HepG2 (cell line): ENCODE measurements around the gene MBD2. TPM values are rescaled to one million over a fixed set of nuclear protein-coding genes. Genes with fewer than 3 reads are reported as not detected.

Experiments
- DMAP1 ChIP-seq: IDR thresholded peaks from 2 replicates; pipeline ENCODE4 v1.6.1; 2016
- EHMT2 ChIP-seq: fragments of 200-600 bp; sonication (generic); IDR thresholded peaks from 2 replicates; pipeline ENCODE4 v1.7.0; 2017; ENCODE audit warnings: antibody characterized with exemption, low read depth, low read length, borderline replicate concordance
- ETV6 ChIP-seq: sonication (generic); formaldehyde crosslinking; conservative IDR thresholded peaks from 2 replicates; pipeline ENCODE4 v1.4.0; 2020; ENCODE audit warnings: missing genetic modification reagents
- JUND ChIP-seq: sonication (generic); formaldehyde crosslinking; IDR thresholded peaks from 2 replicates; pipeline ENCODE4 v1.8.0; 2022; ENCODE audit warnings: mild to moderate bottlenecking, missing genetic modification reagents
- MAF1 ChIP-seq: sonication (generic); formaldehyde crosslinking; IDR thresholded peaks from 2 replicates; pipeline ENCODE4 v1.5.0; 2020; ENCODE audit warnings: missing genetic modification reagents, borderline replicate concordance
- MEIS1 ChIP-seq: sonication (generic); formaldehyde crosslinking; IDR thresholded peaks from 2 replicates; pipeline ENCODE4 v1.9.0; 2021; ENCODE audit warnings: mild to moderate bottlenecking, missing genetic modification reagents, moderate library complexity, borderline replicate concordance
- MXI1 ChIP-seq: IDR thresholded peaks from 3 replicates; pipeline ENCODE4 v1.6.1; 2012; ENCODE audit warnings: low read depth, low read length, inconsistent platforms, borderline replicate concordance
- PRDM4 ChIP-seq: sonication (generic); formaldehyde crosslinking; IDR thresholded peaks from 2 replicates; pipeline ENCODE4 v1.9.0; 2021; ENCODE audit warnings: missing genetic modification reagents, borderline replicate concordance
- RBFOX2 ChIP-seq: fragments of 200-400 bp; formaldehyde crosslinking; IDR thresholded peaks from 2 replicates; pipeline ENCODE4 v1.6.1; 2017; ENCODE audit warnings: low read depth, mild to moderate bottlenecking, low read length
- TBX3 ChIP-seq: fragments of 450-650 bp; IDR thresholded peaks from 2 replicates; pipeline ENCODE4 v1.6.1; 2017; ENCODE audit warnings: antibody characterized with exemption, mild to moderate bottlenecking, inconsistent platforms, borderline replicate concordance
- ZBTB2 ChIP-seq: sonication (generic); formaldehyde crosslinking; IDR thresholded peaks from 2 replicates; pipeline ENCODE4 v1.8.0; 2022; ENCODE audit warnings: low read depth, missing genetic modification reagents
- ZBTB7B ChIP-seq: sonication (generic); formaldehyde crosslinking; IDR thresholded peaks from 2 replicates; pipeline ENCODE4 v1.4.0; 2020; ENCODE audit warnings: missing genetic modification reagents
- ZFP82 ChIP-seq: sonication (generic); formaldehyde crosslinking; IDR thresholded peaks from 2 replicates; pipeline ENCODE4 v1.5.1; 2020; ENCODE audit warnings: mild to moderate bottlenecking, missing genetic modification reagents, borderline replicate concordance
- ZNF280B ChIP-seq: sonication (generic); formaldehyde crosslinking; IDR thresholded peaks from 2 replicates; pipeline ENCODE4 v1.5.0; 2020; ENCODE audit warnings: missing genetic modification reagents, mild to moderate bottlenecking, borderline replicate concordance
- ZNF331 ChIP-seq: sonication (generic); formaldehyde crosslinking; IDR thresholded peaks from 2 replicates; pipeline ENCODE4 v1.4.0; 2020; ENCODE audit warnings: missing genetic modification reagents
- ZNF546 ChIP-seq: sonication (generic); formaldehyde crosslinking; conservative IDR thresholded peaks from 2 replicates; pipeline ENCODE4 v1.8.1; 2023; ENCODE audit warnings: mild to moderate bottlenecking, missing genetic modification reagents
- polyA plus RNA-seq, 8 experiments: library from polyadenylated mRNA; depleted of rRNA in 3 of 8; stranded (reverse) in 7 of 8; unstranded in 1 of 8; fragments of >200 nt; fragmentation: Illumina TruSeq in 4 of 8; extraction: Trizol in 4 of 8; gene quantifications; 2 replicates each; pipeline versions ENCODE4 v1.2.1 to v1.2.3, GENCODE V29; 2011 to 2016; ENCODE audit warnings: low read depth in 4 of 8, missing spikeins in 1 of 8, mixed read lengths in 1 of 8; ENCODE audit not compliant: insufficient read depth in 1 of 8
- total RNA-seq, 5 experiments: library from RNA; depleted of rRNA; stranded (reverse); fragments of >200 nt; fragmentation: Illumina TruSeq; extraction: Trizol; gene quantifications; 2 replicates each; pipeline ENCODE4 v1.2.3, GENCODE V29; 2016; ENCODE audit warnings: low read depth in 1 of 5
- TF ChIP-seq, protein P1 (sequence below): sonication (generic); formaldehyde crosslinking; IDR thresholded peaks from 2 replicates; pipeline ENCODE4 v1.4.0; 2020; ENCODE audit warnings: missing genetic modification reagents
- TF ChIP-seq, protein P2 (sequence below): sonication (generic); formaldehyde crosslinking; IDR thresholded peaks from 2 replicates; pipeline ENCODE4 v1.8.1; 2023; ENCODE audit warnings: mild to moderate bottlenecking, moderate library complexity, missing genetic modification reagents
- TF ChIP-seq, protein P3 (sequence below), 2 experiments: sonication (generic) in 1 of 2; formaldehyde crosslinking in 1 of 2; IDR thresholded peaks; 2 replicates each; pipeline versions ENCODE4 v1.5.1 to v1.6.1; 2011 to 2020; ENCODE audit warnings: borderline replicate concordance in 1 of 2, low read depth in 1 of 2, low read length in 1 of 2, mild to moderate bottlenecking in 1 of 2, missing genetic modification reagents in 1 of 2, moderate library complexity in 1 of 2

Gene MBD2
- total and polyA plus RNA-seq, 2 of the 13 experiments (the other 11 are each of a cell fraction or from before 2014, with no cell fraction given), result 19.1 to 38.5 TPM

DNA sequence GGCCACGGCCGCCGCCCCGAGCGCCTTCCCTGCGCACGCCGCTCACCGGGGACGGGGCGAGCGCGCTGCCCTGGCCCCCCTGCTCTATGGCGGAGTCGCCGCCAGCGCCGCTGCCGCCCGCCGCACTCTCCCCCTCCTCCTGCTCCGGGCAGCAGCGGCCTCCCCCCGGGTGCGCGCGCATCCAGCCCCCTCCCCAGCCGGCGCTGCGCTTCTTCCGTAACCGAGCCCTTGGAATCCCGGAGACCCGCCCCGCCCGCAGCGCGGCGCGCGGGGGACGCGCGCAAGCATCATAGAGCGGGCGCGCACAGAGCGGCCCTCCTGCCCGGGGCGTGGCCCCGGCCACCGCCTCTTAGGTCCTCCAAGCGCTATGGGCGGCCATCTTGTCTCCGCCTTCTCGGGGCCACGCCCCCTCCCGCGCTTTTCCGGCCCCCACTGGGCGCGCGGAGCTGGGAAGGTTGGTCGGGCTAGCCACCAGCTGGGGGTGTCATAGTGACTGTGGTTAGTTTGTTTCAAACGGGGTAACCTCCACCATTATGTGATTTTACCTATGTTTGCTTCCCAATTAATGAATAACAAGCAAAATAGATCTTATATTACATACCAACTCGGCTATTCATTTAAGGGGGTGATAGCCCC, at the start of gene MBD2 (continued):
- peak; percentile 70; the same call in 1 of the 3 replicates for TF ChIP-seq MXI1
- no peak for TF ChIP-seq ZBTB7B (CRISPR knock-in tag)
- no peak for TF ChIP-seq MEIS1 (CRISPR knock-in tag)
- TF ChIP-seq PRDM4 (CRISPR knock-in tag), result no peak
- peak; percentile 81 for TF ChIP-seq RBFOX2
- peak; percentile 61; the same call in 1 of the 2 replicates for TF ChIP-seq EHMT2
- peak; percentile 45; the same call in 1 of the 2 replicates for TF ChIP-seq ZNF331
- TF ChIP-seq ZFP82 (CRISPR knock-in tag), result no peak
- no peak for TF ChIP-seq DMAP1 (CRISPR knock-in tag)
- TF ChIP-seq, protein P1, sequence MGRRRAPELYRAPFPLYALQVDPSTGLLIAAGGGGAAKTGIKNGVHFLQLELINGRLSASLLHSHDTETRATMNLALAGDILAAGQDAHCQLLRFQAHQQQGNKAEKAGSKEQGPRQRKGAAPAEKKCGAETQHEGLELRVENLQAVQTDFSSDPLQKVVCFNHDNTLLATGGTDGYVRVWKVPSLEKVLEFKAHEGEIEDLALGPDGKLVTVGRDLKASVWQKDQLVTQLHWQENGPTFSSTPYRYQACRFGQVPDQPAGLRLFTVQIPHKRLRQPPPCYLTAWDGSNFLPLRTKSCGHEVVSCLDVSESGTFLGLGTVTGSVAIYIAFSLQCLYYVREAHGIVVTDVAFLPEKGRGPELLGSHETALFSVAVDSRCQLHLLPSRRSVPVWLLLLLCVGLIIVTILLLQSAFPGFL (CRISPR knock-in tag), result no peak
- no peak for TF ChIP-seq JUND (CRISPR knock-in tag)
- TF ChIP-seq MAF1 (CRISPR knock-in tag), result no peak
- TF ChIP-seq, protein P2, sequence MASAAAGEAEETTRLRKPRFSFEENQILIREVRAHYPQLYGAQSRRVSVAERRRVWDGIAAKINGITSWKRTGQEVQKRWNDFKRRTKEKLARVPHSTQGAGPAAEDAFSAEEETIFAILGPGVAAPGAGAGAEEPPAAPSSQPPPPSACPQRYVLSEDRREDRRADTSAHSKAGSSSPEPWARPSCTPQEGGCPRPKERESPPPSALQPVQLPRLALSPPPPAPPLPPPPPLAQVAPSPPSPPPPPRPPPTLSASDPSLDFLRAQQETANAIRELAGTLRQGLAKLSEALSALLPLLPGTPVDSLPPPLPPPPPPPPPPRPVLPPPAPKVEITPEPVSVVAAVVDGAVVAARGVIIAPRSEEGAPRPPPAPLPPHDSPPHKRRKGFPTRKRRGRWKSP (CRISPR knock-in tag), result peak; percentile 91
- no peak for TF ChIP-seq ETV6 (CRISPR knock-in tag)
- 0 out of 2 replicates have a peak, but pooled peaks have one; percentile 49 for TF ChIP-seq ZBTB2 (CRISPR knock-in tag)
- TF ChIP-seq TBX3, result no peak
- no peak for TF ChIP-seq ZNF546 (CRISPR knock-in tag)
- no peak for TF ChIP-seq ZNF280B (CRISPR knock-in tag)
- TF ChIP-seq, protein P3, sequence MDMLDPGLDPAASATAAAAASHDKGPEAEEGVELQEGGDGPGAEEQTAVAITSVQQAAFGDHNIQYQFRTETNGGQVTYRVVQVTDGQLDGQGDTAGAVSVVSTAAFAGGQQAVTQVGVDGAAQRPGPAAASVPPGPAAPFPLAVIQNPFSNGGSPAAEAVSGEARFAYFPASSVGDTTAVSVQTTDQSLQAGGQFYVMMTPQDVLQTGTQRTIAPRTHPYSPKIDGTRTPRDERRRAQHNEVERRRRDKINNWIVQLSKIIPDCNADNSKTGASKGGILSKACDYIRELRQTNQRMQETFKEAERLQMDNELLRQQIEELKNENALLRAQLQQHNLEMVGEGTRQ (IDR thresholded peaks at IDR 0.05; ENCODE audit: low read depth, low read length), result no peak
- TF ChIP-seq, protein P3 (CRISPR knock-in tag; IDR thresholded peaks at IDR 0.05; ENCODE audit: borderline replicate concordance), result no peak
